HG02798 (cell line): ENCODE results near the gene PCYT2.

Experiments used
- ATAC-seq: cut with Tn5 transposase; IDR thresholded peaks from one replicate; pipeline ENCODE4 v1.9.1; 2021; ENCODE audit warnings: mild to moderate bottlenecking; ENCODE audit not compliant: unreplicated experiment, poor library complexity

Gene PCYT2

DNA sequence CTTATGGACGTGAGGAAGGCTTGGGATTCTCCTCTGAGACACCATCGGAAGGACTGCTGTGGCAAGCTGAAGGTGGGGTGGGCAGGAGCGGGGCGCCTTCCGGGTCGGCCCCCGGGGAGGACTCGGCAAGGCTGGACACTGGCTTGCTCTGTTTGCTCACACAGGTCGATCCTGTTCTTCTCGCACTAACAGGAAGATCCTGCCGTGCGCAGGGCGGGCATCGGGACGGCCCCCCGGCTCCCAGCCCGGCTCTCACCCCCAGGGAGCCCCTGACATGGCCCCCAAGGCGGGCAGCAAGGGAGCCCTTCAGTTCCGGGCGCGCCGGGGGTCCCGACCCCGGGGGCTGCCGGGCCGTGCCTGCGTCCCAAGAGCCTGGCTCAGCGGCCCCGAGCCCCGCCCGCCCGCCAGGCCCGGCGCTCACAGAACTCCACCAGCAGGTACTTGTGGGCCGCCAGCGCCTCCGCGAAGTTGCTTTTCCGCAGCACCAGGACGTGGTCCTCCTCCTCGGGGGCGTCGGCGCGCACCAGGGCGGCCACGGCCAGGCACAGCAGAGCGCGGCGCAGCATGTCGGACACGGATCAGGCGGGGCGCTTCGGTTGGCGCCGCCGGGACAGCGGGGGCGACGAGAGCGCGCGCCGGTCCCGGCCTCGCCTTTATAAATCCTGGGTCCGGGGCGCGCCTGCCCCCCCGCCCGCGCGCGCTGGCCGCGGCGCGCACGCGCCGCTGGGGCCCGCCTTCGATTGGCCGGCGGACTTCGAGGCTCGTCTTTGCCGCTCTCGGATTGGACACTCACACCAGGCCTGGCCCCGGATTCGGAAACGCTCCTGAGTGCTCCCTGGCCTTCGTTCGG lies 51.1 kb downstream of the PCYT2 start, which contains the start of gene P4HB:
Gene P4HB (minus strand): TSS at position 630 of the 850 bp plus-strand sequence. CDS start 64 bp downstream, at position 566.
- no peak for ATAC-seq

DNA sequence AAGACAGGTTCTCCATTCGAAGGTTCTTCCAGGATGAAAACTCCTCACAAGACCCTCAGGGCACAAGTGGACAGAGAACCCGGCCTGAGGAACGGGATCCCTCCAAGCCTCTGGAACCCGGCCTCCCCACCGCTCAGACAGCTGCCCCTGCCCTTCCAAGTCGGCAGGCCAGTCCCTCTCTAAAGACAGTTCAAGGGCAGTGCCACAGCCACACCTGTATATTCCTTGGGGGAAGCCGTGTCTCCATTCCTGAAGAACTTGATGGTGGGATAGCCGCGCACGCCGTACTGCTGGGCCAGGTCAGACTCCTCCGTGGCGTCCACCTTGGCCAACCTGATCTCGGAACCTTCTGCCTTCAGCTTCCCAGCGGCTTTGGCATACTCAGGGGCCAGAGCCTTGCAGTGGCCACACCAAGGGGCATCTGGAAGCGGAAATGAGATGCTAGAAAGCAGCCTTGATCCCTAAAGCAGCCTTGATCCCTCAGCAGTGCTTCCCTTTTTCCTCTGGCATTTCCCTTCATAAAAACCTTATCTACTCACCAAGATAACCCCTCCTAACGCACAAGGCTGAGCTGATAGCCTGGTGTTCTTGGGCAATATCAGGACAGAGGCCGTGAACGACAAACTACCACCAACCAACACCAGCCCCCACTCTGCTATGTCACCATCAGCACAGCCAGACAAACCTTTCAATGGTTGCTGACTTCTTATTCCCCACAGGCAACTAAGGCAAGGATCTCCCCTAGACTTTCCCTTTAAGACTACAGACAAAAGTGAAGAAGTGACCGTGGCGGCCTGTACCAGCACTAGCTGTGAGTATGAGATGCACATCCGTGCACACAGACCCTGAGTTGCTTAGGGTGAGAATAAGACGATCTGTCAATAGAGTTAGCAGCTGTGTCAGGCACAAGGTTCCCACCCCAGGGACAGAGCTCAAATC lies 52.0 kb downstream of the PCYT2 start:
- ATAC-seq: no peak

DNA sequence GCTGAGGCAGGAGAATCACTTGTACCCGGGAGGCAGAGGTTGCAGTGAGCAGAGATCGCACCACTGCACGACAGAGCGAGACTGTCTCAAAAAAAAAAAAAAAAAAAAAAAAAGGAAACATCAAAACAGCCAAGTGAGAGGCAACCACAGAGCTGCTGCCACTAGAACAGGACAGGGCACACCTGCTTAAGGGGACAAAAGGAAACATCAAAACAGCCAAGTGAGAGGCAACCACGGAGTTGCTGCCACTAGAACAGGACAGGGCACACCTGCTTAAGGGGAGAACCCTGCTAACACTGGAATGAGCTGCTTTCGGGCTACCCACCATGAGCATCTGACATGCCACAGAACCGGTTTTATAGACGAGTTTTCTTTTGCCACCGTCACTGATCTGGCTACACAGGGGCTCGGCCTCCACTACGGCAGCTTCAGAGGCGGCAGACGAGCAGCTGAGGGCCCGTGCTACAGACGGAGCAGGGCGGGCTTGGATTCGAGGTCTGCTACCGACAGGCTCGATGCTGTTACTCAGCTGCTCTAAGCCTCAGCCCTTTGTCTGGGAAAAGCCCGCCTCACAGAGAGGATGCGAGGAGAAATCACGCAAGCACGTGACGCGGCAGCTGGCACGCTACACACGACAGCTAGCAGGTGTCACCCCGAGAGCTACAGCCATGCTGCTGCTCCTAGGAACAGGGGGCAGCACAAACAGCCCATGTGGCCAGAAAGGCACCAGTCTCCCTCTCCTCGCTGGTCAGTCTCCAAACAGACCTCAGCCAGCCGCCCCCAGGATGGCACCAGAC lies 52.8 kb downstream of the PCYT2 start:
- no peak for ATAC-seq

DNA sequence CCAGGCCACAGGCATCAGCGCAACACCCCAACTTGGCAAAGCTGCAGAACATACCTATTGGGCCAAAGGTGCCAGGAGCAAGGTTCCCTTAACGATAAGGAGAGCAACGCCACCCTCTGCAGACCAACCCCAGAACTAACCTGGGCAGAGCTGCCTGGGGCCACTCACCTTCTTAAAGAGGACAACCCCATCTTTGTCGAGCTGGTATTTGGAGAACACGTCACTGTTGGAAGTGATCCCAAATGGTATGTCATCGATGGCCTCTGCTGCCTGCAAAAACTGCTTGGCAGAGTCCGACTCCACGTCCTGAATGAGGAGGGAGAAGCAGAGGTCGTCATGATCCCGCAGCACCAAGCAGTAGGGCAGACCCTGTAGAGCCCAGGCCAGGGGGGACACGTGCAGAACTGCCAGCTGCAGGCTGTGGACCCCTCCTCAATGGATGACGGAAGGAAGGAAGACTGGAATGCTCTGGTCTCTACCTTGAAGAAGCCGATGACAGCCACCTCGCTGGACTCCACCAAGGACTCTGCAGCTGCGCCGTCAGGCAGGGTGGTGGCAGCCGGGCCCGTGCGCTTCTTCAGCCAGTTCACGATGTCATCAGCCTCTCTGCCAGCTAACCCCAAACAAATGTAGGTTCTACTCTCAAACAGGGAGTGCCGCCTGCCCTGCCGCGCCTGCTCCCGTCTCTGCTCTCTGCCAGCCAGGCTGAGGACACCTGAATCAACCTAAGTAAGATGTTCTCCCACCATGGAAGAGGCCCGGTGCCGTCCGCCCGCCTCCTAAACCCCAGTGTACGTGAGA lies 56.0 kb downstream of the PCYT2 start:
- no peak for ATAC-seq

DNA sequence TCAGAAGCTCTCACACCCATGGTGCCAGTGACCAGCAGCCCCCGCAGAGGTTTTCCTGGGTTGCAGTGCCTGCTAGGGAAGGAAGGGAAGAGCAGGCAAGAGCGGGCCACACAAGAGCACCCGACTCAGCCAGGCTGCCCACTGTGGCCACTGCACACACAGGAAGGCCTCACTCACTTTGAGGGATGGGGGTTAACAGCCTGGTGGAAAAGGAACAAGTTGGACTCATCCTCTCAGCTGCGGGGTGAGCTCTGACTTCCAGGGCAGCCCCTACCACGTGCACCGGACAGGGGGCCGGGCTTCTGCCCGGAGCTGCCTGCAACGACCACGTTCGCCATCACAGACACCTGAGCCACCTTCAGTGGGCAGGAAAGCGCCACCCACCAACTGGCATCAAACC lies 59.0 kb downstream of the PCYT2 start:
- no peak for ATAC-seq

DNA sequence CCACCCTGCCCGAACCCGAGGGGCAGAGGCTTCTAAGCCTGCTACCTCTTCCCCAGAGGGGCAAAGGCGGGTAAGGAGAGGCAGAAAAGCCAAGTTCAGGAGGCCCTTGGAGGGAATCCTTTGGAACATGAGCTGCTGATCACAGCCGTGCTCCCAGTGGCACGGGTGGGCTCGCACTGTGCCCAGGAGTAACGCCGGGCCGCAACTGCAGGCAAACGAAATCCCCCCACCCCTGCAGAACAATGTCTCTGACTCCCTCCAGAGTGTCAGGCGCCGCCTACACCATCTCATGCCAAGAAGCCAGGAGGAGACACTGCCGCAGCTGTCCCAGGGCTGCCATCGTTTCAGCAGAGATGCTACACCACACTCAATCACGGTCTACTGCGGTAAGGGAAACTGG lies 59.8 kb downstream of the PCYT2 start:
- no peak for ATAC-seq
